GOT3 (cell line): ENCODE results near the gene OSBPL2.

Source experiments
- DNase-seq: peaks from one replicate; lab custom pipeline; 2025; ENCODE audit warnings: mixed read lengths; lab: John Stamatoyannopoulos, UW

The OSBPL2 gene

DNA sequence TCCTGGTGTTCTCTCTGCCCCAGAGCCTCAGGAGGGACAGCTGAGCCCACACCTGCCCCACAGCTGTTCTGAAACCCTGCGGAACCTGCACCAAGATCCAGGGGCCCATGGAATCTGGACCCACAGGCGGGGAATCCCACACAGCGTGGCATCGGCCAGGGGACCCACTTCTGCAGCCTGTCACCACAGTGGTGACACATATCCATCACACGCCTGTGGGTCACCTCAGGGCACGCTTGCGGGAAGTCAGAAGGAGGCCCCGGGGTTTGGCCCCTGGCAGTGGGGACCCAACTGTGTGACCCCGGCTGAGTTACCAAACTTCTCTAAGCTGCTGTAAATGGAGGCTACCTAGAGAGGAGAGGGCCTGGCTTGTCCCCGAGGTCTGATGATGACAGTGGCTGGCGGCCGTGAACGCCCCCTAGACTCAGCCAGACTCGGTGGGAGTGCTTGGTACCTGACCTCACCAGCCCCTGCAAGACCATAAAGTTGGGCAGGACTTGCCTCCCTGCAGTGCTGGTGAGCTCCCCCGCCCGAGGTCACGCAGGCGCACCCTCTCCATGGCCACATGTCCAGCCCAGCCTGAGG, 16.0 kb upstream of the OSBPL2 start:
- no peak for DNase-seq

- no peak for DNase-seq
Measured at GRCh38 chr20:62222972-62223371, 15.3 kb upstream of the OSBPL2 start.

- DNase-seq, result no peak
Measured at GRCh38 chr20:62223571-62223970, 14.8 kb upstream of the OSBPL2 start.

DNA sequence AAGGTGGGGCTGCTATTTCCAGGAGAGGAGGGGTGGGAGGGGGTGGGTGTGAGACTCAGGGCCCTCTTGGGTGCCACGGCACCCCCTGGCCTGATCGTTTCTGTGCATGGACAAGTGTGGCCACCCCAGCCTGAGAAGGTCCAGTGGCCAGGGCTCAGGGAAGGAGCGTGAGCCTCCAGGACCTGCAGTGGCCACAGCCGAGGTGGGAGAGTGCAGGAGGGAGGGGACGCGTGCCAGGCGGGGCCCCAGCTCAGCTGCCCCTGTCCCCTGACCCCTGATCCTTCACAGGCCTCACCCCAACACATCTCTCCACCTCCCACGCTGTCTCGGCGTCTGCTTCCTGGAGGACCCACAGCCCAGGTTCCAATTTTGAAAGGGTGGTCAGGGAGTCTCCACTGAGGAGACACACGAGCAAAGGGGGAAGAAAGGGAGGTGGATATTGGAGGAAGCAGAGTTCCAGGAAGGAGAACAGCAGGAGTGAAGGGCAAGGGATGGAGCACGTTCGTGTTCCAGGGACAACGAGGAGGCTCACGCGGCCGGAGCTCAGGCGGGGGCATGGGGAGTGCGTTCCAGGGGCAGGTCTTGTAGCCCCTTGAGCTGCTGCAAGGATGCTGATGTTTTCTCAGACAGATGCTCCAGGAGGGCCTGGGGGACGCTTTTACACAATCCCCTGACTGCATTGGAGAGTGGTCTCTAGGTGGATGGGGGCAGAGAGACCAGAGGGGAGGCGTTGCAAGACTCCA, 14.0 kb upstream of the OSBPL2 start:
- no peak for DNase-seq

DNA sequence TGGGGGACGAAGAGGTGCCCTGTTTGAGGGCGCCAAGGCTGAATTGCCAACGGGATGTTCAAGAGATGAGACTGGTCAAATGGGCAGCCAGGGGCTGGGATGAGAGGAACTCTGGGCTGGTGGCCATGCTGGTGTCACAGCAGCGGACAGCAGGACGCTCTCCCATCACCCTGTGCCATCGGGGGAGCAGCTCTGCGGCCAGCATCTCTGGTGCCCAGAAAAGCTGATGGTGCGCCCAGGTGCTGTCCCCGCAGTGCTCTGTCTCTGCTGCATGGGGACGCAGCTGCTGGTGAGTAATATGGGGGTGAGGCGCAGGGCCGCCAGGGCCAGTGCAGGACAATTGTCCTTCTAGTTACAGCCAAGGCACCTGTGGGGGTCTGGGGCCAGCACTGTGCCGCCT, 13.3 kb upstream of the OSBPL2 start:
- no peak for DNase-seq

DNA sequence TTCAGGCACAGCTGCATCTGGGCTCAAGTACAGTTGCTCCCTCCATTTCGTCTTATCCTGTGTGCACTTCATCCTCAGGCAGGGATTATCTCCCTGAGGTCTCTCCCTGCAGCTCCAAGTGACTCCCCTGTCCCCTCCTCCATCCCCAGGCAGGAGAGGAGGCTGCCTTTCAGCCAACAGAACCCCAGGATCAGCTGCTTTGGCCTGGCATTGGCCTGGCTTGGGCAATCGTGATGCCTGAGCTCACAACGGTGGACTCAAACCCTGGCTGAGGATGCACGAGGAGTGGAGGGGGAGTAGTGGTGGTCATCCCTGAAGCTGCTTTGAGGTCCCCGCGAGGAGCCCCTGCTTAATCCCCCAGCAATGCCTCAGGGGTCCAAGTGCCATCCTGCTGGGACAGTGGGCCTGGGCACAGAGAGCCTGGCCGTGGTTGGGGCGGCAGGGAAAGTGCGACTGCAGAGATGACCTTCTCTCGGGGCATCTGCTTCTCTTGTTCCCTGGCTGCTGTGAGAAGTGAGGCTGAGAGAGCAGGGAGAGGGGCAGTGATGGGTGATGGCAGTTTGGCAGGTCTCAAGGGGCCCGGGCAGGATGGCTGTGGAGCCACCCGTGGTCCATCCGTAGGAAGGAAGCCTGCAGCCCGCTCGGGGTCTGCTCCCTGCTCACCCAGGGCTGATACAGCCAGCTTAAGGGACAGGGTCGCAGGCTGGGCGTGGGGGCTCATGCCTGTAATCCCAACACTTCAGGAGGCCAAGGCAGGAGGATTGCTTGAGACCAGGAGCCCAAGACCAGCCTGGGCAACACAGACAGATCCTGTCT, 12.3 kb upstream of the OSBPL2 start:
- DNase-seq, result no peak

- no peak for DNase-seq
Measured at GRCh38 chr20:62226707-62227590, 11.4 kb upstream of the OSBPL2 start.

DNA sequence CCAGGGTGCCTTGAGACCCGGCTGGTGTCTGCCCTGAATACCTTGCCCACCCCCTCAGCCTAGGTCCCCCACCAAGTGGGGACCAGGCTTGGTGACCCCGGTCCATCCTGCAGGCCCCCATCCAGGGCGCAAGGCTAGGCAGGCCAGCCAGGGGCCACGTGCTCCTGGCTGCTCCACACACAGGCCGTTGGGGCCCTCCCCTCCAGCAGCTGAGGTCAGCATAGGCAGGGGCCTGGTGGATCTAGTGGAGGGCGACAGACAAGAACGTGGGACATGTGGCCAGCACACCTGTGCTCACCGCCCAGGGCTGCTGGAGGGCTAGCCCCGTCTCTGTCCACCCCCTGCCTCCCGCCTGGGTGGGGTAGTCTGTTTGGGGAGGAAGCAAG, 10.7 kb upstream of the OSBPL2 start:
- no peak for DNase-seq

GRCh38 chr20:62227977-62228958, 10.1 kb upstream of the OSBPL2 start:
- no peak for DNase-seq

DNA sequence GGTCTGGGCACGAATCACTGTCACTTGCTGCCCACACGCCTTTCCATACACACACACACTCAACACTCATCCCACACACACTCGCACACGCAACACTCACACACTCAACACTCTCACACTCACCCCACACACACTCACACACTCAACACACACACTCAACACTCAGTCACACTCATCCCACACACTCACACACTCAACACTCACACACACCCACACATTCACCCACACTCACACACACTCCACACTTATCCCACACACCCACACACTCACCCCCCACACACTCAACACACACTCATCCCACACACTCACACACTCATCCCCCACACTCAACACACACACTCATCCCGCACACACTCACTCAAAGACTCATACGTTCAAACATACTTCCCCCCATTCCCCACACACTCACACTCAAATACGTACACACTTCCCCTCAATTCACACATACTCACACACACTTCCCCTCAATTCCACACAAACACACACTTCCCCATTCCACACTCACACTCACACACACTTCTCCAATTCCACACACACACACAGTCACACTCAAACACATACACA, 9.3 kb upstream of the OSBPL2 start:
- no peak for DNase-seq

- no peak for DNase-seq
Measured at GRCh38 chr20:62229667-62230066, 8.7 kb upstream of the OSBPL2 start.

DNA sequence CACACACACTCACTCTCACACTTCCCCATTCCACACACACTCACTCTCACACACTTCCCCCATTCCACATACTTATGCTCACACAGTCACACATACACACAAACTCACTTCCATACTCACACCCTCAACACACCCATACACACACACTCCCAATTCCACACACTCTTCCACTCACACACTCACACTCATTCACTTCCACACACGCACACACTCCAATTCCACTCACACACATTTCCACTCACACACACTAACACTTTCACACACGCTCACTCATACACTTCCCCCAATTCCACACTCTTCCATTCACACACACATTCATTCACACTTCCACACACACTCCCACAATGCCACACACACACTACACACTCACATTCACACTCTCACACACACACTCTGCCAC, 8.0 kb upstream of the OSBPL2 start:
- DNase-seq, result no peak

DNA sequence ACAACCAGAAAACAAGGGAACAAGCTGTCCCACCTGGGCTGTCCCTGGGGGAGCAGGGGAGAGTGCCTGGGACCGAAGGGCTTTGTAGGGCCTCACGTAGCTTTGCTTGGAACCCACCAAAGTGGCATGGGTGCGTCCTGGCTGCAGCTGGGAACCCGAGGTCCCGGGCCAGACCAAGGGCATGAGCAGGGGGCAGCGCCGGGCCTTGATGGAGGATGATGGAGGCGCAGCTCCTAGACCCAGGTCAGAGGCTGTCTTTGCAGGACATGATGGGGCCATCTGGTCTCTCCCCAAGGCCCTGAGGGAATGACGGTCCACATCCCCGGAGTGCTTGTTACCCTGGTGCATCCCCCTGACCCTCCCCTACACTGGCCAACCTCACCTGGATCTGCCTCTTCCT, 7.6 kb upstream of the OSBPL2 start:
- DNase-seq, result no peak

GRCh38 chr20:62231292-62231691, 7.0 kb upstream of the OSBPL2 start:
- no peak for DNase-seq

DNA sequence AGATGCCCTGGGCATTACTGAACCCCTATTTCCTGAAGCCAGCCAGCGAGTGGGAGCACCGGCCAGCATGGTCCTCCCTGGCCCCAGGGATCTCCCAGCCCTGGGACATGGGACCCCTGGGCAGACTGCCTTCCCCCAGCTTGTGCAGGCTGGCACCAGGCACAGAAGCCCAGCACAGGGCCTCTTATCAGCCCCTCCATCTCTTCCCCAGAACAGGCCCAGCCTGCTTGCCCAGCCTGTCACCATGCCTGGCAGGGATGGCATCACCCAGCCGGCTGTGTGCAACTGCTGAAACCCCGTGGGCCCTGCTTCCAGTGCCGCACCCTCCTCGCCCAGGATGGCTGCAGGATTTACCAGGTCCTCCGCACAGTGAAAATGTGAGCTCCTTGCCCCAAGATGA, 6.1 kb upstream of the OSBPL2 start:
- no peak for DNase-seq

DNA sequence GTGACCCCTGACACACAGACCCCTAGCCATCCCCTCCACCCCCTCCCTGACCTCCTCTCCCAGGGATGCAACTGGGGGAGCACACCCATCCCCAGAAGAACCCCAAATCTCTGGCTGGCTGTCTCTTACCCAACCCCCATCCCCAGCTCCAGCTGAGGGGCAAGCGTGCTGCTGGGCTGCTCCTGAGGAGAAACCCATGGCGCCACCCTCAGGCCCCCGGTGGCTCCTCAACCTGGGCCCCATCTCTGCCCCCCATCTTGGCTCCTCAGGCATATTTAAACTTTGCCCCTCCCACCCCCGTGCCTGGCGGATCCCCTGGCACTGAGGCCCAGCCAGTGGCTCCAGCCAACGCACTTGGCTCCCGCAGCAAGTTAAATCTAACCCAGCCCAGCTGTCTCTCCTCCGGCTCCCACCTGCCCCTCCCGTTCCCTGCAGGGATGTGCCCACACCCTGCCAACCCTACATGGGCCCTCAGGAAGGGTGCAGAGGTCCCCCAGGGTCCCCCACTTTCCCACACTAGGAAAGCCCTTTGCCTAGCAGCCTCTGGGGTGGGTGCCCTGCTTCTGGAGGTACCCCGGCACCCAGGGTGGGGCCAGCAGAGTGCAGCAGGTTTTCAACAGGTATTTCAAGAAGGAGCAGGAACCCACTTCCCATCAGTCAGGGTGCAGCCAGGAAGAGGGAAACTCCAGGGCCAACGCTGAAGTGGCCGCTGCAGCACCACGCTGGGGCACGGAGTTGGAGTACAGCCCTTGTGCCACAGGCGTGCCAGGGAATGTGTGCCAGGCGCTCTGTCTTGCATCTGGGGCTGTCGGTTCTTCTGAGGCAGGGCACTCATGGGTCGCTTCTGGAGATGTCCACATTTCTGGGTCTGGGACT, 5.3 kb upstream of the OSBPL2 start:
- DNase-seq, result no peak

DNA sequence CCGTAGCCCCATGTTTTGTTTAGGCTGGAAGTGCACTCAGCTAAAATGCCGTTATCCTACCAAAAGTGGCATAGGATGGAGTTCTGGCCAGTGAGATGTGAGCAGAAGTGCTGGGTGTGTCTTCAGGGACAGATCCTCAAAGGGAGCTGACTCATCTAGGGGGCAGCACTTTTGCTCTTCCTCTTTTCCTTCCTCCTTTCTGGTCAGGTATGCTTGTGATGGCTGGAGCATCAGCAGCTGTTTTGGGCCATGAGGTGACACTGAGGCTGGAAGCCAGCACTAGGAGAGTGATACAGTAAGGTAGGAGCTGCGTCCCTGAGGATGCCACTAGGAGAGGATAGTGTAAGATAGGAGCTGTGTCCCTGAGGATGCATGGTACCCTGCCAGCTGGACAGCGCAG, 4.6 kb upstream of the OSBPL2 start:
- no peak for DNase-seq

DNA sequence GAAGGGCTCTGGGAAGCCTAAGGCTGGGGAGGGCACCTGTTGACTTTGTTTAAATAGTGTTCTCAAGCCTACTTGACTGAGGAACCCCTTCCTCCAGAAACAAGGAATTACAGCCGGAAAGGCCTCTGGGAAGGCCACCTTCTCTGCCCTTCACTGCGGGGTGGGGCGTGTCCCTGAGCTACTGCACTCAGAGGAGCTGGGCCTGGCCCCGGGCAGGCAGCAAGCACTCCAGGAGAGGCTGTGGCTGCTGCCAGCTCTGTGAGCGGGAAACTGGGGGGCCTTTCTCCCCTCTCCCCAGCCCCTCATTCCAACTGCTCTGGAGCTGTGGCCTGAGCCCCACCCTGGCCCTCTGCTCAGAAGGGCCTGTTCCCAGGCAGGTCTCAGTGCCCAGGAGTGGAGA, 4.0 kb upstream of the OSBPL2 start:
- no peak for DNase-seq

- no peak for DNase-seq
Measured at GRCh38 chr20:62235001-62235776, 3.1 kb upstream of the OSBPL2 start.
